Measurements from ENCODE around the gene TNNI3K.

Gene TNNI3K

GRCh38 chr1:74280642-74281396 lies 45.6 kb downstream of the TNNI3K start:
- in situ Hi-C loops (cut with HindIII; ENCODE audit: low sequenced_read_pairs): no loop called here
- DNase-seq (ENCODE audit: low read depth, low spot score): no peak
- TF ChIP-seq, protein P1, sequence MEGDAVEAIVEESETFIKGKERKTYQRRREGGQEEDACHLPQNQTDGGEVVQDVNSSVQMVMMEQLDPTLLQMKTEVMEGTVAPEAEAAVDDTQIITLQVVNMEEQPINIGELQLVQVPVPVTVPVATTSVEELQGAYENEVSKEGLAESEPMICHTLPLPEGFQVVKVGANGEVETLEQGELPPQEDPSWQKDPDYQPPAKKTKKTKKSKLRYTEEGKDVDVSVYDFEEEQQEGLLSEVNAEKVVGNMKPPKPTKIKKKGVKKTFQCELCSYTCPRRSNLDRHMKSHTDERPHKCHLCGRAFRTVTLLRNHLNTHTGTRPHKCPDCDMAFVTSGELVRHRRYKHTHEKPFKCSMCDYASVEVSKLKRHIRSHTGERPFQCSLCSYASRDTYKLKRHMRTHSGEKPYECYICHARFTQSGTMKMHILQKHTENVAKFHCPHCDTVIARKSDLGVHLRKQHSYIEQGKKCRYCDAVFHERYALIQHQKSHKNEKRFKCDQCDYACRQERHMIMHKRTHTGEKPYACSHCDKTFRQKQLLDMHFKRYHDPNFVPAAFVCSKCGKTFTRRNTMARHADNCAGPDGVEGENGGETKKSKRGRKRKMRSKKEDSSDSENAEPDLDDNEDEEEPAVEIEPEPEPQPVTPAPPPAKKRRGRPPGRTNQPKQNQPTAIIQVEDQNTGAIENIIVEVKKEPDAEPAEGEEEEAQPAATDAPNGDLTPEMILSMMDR (IDR thresholded peaks at IDR 0.05; ENCODE audit: low read depth, low read length): no peak
- H3K4me3 ChIP-seq (ENCODE audit: low read depth, low read length): no peak overlapping the region

DNA sequence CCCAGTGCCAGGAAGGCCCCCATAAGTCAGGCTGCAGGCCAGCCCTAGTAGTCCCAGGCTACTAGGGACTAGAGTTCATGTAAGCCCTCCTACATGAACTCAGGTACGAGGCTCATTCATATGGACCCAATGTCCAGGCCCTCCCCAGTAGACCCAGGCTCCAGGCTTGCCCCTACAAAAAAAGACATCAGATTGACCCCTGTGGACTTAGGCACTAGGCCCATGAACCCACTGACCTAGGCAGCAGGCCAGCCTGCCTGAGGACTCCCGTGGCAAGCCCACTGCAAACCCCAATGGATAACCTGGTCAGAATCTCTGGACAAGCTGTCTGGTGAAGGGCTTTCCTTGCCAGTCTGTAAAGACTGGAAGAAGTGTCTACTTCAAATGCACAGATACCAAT lies 51.2 kb downstream of the TNNI3K start:
- DNase-seq (ENCODE audit: low read depth, low spot score): no peak
- in situ Hi-C loops (cut with HindIII; ENCODE audit: low sequenced_read_pairs): no loop called here
- TF ChIP-seq, protein P1 (IDR thresholded peaks at IDR 0.05; ENCODE audit: low read depth, low read length): no peak
- H3K4me3 ChIP-seq (ENCODE audit: low read depth, low read length): no peak overlapping the region

DNA sequence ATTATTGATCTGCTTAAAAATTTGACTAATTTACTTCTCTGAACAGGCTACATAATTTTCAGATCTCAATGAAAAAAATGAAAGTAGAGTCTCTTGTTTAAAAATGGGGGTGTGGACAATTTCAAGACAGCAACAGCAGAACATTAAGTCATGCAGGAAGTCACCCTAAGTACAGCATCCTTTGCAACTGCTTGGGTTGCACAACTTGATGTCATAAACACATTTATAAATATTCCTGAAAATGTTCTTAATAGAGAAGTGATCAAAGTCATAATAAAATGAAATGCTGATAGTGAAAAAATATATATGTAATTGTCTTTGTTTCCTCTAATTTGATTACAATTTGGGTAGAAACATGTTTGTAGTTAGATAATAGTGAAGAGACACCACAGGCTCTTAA lies 79.3 kb downstream of the TNNI3K start:
- in situ Hi-C loops (cut with HindIII; ENCODE audit: low sequenced_read_pairs): no loop called here
- TF ChIP-seq, protein P1 (IDR thresholded peaks at IDR 0.05; ENCODE audit: low read depth, low read length): no peak
- H3K4me3 ChIP-seq (ENCODE audit: low read depth, low read length): no peak overlapping the region
- no peak for DNase-seq (ENCODE audit: low read depth, low spot score)

DNA sequence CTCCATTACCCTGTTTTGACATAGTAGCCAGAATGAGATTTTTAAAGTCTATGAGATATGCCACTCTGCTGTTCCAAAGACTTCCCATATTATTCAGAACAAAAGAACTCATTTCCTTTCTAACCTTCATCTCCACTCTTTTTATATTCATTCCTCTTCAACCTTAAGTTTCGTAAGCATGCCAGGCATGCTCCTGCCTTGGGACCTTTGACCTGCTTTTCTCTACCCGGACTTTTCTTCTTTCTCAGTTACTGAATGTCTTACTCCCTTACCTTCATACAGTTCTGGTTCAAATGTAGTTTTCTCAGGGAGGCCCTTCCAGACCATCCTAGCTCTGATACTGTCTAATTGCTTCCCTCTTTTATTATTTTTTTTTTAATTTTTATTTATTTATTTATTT lies 81.1 kb downstream of the TNNI3K start:
- in situ Hi-C loops (cut with HindIII; ENCODE audit: low sequenced_read_pairs): no loop called here
- TF ChIP-seq, protein P1 (IDR thresholded peaks at IDR 0.05; ENCODE audit: low read depth, low read length): no peak
- DNase-seq (ENCODE audit: low read depth, low spot score): no peak

GRCh38 chr1:74317663-74318062 lies 82.5 kb downstream of the TNNI3K start:
- TF ChIP-seq, protein P1 (IDR thresholded peaks at IDR 0.05; ENCODE audit: low read depth, low read length): no peak
- no peak for DNase-seq (ENCODE audit: low read depth, low spot score)
- in situ Hi-C loops (cut with HindIII; ENCODE audit: low sequenced_read_pairs): no loop called here
- H3K4me3 ChIP-seq (ENCODE audit: low read depth, low read length): no peak overlapping the region

More for the DNA sequence above, 81.1 kb downstream of the TNNI3K start:
- no peak overlapping the region for H3K4me3 ChIP-seq (ENCODE audit: low read depth, low read length)

DNA sequence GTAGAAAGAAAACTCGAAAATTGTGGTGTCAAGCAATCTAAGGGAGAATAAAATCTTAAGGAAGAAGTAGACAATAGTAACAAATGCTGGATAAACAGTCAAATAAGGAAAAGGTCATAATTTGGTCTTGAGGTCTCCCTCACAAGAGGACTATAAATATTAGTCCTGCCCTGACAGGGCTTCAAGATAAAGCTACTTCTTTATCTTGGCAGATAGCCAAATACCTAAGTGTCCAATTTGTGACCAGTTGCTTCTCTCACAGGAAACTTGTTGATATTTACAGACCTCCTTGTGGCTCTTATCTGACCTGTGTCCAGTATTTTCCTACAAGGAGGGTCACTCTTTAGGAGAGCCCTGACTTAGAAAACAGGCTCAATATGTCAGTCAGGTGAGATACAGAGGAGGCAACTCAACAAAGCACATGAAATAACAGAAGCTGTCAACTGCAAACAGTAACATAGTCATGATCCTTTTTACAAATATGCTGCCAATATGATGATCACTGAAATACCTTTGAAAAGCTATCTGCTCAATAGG lies 88.8 kb downstream of the TNNI3K start:
- no peak overlapping the region for H3K4me3 ChIP-seq (ENCODE audit: low read depth, low read length)
- in situ Hi-C loops (cut with HindIII; ENCODE audit: low sequenced_read_pairs): no loop called here
- DNase-seq (ENCODE audit: low read depth, low spot score): no peak
- TF ChIP-seq, protein P1 (IDR thresholded peaks at IDR 0.05; ENCODE audit: low read depth, low read length): no peak

Data from astrocyte of the spinal cord (primary cell).